IPS DF 4.7 (cell line): Measurements from ENCODE around the gene NLRP2B.
"Not testable (repeated sequence)": the region's sequence is repeated elsewhere in the genome, so short reads cannot be mapped to it uniquely, and the experiment has no call there.

Experiments
- DNase-seq: peaks from one replicate; pipeline ENCODE4 v3.0.0-alpha.2; 2013; ENCODE audit warnings: low spot score; ENCODE audit errors: extremely low read depth

Gene NLRP2B

DNA sequence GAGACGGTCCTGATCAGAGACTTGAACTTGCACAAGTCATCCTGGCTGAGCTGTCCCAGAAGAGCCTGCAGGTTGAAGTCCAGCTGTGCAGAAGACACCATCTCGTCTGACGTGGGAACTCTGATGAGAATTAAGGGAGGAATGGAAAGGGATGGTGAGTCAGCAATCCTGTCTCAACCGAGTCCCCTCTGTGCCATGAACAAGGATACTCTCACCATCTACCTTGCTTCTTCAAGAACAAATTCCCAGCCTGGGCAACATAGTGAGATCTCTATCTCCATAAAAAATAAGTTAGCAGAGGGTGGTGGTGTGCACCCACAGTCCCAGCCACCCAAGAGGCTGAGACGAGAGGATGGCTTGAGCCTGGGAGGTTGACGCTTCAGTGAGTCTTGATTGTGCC lies at the start of gene NLRP2B:
TSS of gene NLRP2B (minus strand) at position 101 of the 400 bp plus-strand sequence.
- DNase-seq, result no peak

DNA sequence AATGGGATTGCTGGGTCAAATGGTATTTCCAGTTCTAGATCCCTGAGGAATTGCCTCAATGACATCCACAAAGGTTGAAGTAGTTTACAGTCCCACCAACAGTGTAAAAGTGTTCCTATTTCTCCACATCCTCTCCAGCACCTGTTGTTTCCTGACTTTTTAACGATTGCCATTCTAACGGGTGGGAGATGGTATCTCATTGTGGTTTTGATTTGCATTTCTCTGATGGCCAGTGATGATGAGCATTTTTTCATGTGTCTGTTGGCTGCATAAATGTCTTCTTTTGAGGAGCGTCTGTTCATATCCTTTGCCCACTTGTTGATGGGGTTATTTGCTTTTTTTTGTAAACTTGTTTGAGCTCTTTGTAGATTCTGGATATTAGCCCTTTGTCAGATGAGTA lies 45.9 kb upstream of the NLRP2B start:
- not testable (repeated sequence) for DNase-seq

DNA sequence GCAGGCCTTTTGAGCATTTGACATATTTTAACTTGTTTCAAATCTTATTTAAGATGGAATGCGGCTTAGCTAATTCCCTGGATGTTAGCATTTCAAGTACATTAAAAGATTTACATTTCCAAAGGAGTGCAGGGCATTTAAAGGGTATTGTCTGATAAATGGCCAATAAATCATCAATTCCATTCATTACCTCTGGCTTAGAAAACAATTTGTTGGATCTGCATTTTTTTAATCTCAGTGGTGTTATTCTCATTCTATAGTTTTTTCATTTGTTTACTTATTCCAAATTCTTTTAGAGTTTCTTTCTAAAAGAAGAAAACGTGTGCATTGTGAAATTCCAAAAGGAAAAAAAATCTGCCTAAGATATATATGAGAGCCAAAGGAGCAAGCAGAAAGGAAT lies 1.3 kb upstream of the NLRP2B start:
- DNase-seq, result no peak

DNA sequence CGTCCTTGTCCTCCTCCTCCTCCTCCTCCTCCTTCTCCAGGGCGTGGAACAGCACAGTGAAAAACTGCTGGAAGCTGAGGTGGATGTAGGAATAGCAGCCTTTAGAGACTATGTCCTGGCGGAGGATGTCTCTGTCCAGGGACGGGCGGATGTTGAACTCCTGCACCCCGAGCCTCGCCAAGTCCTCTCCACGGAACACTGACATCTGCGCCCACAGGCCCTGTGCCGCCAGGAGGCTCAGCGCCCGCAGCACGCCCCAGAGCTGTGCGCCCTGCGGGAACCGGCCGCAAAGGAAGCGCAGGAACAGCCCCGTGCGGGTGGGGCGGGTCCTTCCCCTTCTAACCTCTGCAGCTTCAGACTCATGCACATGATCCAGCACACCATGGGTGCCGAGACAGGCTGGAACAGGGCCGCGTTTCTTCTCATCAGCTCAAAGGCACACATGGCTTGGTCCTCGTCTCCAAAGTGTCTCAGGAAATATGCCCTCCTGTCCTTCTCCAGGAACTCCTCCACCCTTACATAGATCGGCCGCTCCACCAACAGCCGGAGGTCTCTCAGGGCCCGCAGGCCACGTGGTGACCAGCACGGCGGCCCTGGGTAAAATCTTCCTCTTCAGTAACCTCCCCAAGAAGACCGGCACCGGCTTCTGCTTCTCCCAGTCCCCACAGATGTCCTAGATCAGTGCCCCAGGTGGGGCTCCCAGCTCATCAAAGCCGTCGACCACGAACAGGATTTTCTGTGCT lies 1.2 kb downstream of the NLRP2B start:
- DNase-seq, result no peak

DNA sequence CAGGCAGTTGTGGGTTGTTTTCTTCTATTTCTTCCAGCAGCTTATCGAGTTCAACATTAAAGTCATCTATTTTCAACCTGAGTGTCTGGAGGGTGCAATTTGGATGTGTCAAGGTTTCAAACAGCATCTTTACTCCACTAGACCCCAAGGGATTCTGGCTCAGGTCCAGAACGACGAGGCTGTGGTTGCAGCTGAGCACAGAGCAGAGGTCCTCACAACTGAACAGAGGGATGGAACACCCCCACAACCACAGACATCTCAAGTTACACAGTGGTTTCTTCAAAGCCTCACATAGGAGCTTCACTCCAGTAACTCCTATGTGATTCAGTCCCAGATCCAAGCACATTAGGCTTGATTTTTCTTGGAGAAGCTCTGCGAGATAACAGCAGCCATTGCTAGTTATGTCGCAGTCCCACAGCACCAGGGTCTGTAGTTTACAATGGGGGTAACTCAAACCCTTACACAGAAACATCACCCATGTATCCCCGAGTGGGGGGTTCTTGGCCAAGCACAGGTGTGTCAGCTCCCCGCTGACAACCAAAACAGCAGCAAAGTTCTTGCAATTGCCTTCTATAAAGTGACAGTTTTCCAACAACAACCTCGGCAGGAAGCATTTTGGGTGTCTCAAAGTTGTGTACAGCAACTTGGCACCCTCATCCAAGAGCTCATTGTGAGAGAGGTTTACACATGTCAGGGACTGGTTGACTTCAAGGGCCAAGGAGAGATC lies 2.8 kb downstream of the NLRP2B start:
- DNase-seq, result no peak

DNA sequence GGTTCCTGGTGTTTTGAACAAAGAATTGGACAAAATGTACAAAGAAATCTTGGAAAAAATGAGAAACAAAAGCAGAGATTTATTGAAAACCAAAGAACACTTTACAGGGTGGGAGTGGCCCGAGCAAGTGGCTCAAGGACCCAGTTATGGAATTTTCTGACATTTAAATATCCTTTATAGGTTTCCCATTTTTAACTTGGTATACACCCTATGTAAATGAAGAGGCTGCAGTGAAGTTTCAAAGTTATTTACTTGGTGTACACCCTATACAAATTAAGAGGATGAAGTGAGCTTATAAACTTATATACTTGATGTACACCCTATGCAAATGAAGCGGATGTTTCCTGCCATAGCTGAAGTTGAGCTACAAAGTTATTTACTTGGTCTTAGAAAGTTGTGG lies 4.7 kb downstream of the NLRP2B start:
- DNase-seq, result no peak

DNA sequence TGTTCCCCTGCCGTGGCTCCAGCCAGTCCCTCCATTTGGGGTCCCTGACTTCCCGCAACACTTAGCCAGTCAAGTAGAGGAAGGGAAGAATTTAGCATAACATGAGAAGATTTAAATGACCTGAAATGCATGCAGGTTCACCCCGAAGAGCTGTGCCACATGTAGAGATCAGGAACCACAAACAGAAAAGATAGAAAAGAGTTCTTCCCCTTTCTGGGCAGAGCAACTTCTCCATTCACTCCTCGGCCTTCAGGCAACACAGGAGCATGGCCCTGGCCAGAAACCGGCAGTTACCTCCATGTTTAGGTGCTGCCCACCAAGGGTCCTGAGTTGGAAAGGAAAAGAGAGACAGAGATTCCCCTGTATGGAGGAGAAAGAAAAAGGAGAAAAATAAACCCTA lies 5.2 kb downstream of the NLRP2B start:
- no peak for DNase-seq

DNA sequence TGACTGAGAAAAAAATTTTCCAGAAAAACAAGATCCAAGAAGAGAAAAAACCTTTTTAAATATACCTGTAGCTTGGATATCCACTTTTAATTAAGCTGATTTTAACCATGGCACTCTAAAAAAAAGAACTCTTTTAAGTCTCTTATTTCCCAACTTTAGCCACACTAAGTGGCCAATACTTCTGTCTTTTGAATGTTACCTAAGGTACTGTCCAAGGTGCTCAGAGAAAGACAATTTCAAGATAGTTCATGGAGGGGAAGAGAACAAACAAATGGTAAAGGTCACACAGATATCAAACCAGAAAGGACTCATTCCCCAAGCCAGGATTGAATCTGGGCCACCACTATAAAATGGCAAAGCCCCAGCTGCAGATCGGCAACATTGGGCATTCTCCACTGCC lies 10.1 kb downstream of the NLRP2B start:
- DNase-seq, result no peak

DNA sequence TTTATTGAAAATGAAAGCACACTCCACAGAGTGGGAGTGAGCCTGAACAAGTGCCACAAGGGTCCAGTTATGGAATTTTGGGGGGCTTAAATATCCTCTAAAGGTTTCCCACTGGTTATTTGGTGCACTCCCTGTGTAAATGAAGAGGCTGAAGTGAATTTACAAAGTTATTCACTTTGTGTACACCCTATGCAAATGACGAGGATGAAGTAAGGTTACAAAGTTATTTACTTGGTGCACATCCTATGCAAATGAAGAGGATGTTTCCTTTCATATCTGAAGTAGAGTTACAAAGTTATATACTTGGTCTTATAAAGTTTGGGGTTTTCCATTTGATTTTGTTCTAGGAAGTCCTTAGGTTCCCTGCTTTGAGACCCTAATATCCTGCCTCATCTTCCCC lies 13.1 kb downstream of the NLRP2B start:
- DNase-seq, result no peak

DNA sequence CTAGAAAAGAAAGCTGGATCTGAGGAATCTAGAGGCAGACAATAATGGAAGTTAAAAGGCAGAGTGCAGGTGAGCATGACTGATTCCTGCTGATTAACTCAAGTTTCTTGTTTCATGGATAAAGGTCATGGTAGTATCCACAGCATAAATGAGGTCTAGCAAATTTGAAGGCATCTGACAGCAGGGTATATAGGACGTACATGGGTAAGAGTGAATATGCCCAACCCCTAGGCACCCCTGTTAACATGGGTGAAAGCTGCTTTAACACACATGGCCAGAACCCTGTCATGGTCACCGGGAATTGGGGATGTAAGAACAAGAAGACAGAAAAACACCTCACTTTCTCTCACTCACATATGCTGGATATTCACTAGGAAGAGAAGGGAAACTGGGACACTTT lies 25.0 kb downstream of the NLRP2B start:
- DNase-seq, result no peak

DNA sequence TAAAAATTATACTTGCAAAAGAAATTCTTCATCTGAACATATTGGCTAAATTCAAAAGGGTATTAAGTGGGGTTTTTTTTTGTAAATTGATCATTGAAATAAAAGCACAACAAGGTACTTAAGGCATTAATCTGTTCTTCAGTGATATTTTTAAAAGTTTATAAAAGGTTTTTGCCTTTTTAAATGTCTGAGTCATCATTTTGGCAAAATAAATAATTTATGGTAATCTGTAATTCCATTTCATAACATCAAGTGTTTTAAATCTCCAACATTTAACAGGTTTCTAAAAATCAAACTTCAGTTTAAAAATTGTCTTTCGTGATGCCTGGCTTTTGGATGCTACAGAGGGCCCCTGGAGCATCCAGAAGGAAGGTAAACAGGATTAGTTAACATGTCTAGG lies 27.4 kb downstream of the NLRP2B start:
- DNase-seq, result no peak

DNA sequence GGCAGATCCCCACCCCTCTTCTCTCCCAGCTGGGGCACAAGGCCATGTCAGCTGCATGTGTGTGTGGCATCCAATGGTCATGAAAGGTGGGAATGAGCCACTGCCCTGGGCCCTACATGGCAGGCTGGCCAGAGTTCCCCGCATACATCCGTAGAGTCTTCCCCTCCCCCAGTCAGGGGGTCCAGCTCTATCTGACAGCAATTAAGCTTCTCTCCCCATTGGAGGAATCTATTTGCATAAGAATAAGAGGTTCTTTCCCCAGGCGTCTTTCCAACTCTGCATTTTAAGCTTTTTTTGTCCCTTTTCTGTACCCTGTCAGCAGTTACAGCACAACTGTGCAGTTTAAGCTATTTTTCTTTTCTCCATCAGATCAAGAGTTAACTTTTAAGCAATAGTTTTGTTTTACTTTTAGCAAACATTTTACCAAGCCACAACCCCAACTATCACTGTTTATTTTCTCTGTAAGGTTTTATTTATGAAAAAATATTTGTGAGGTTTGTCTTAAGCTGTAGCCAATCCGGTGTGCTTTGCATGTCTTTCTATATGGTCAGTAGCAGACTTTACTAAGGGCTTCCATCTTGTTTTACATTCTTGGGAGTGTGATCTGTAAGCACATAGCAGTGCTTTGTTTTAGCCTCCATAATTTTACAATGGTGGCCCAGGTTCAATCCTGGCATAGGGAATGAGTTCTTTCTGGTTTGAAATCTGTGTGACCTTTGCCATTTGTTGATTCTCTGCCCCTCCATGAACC lies 28.7 kb downstream of the NLRP2B start:
- DNase-seq, result no peak

DNA sequence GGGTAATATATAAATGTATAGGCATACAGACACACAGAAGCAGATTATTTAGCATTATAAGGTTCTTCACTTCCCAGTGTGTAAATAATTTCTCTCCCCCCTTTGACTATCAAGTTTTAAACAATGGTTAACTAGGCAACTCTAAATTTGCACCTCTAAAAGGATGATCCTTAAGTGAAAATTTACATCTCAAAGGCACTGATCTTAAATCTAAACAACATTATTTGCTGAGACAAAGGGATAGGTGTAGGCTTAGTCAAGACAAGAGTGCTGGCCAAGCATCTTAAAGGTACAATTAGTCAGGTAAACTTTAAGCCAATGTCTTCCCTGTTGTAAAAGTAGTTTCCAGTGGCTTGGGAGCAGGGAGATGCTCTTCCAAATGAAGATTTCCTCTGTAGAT lies 33.0 kb downstream of the NLRP2B start:
- peak; percentile 5 for DNase-seq

DNA sequence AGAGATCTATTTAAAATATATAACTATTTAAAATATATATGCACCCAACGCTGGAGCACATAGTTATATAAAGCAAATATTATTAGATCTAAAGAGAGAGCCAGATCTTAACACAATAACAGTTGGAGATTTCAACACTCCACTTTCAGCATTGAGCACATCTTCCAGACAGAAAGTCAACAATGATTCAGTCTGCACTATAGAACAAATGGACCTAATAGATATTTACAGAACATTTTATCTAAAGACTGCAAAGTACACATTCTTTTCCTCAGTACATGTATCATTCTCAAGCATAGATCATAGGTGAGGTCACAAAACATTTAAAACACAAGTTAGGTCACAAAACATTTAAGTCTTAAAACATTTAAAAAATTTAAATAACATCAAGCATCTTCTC lies 36.4 kb downstream of the NLRP2B start:
- no peak for DNase-seq

DNA sequence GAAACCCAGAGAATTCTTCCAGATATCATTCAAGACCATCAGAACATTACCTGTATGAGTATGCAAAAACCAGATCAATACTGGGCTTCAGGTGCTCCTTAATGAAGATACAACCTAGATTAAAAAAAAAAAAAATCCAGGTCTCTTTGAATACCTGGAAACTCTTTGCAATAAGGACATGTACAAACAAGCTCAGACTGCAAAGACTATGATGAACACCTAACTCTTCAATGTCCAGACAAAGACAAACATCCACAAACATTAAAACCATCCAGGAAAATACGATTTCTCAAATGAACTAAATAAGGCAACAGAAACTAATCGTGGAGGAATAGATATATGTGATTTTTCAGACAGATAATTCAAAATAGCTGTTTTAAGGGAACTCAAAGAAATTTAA lies 38.7 kb downstream of the NLRP2B start:
- no peak for DNase-seq

DNA sequence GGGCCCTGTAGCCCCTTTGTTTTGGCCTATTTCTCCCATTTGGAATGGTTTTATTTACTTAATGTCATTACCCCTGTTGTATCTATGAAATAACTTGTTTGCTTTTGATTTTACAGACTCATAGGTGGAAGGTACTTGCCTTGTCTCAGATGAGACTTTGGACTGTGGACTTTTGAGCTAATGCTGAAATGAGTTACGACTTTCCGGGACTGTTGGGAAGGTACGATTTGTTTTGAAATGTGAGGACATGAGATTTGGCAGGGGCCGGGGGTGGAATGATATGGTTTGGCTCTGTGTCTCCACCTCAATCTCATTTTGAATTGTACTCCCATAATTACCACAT lies 39.4 kb downstream of the NLRP2B start:
- no peak for DNase-seq

DNA sequence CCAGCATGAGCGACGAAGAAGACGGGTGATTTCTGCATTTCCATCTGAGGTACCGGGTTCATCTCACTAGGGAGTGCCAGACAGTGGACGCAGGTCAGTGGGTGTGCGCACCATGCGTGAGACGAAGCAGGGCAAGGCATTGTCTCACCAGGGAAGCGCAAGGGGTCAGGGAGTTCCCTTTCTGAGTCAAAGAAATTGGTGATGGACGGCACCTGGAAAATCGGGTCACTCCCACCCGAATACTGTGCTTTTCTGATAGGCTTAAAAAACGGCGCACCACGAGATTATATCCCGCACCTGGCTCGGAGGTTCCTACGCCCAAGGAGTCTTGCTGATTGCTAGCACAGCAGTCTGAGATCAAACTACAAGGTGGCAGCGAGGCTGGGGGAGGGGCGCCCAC lies 50.6 kb downstream of the NLRP2B start:
- not testable (repeated sequence) for DNase-seq
